ENCODE results near the gene MIS18A.

MIS18A gene

DNA sequence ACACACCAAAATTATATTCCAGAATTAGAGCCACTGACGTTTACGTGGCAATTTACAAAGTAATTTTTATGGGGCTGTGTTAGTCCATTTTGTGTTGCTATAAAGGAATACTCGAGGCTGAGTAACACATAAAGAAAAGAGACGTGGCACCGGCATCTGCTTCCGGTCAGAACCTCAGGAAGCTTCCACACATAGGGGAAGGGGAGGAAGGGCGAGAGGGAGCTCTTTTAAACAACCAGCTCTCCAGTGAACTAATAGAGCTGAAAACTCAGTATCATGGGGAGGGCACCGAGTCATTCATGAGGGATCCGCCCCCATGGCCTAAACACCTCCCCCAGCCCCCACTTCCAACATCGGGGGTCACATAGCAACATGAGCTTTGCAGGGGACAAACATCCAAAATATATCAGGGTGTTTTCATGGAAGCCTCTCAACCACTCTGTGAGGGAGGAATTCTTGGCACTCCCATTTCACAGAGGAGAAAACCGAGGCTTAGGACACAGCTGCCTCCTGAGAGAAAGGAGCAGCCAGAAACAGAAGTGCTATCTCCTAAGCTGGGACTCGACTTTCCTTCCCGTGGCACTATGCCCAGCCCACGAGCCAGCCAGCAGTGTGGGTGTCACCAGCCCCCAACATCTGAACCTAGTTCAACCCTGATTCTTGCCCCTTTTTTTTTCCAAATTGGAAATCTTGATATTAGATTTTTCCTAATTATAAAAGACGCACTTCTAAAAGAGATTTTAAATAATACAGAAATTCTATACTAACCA, 29.2 kb downstream of the MIS18A start:
- DNase-seq = no peak

DNA sequence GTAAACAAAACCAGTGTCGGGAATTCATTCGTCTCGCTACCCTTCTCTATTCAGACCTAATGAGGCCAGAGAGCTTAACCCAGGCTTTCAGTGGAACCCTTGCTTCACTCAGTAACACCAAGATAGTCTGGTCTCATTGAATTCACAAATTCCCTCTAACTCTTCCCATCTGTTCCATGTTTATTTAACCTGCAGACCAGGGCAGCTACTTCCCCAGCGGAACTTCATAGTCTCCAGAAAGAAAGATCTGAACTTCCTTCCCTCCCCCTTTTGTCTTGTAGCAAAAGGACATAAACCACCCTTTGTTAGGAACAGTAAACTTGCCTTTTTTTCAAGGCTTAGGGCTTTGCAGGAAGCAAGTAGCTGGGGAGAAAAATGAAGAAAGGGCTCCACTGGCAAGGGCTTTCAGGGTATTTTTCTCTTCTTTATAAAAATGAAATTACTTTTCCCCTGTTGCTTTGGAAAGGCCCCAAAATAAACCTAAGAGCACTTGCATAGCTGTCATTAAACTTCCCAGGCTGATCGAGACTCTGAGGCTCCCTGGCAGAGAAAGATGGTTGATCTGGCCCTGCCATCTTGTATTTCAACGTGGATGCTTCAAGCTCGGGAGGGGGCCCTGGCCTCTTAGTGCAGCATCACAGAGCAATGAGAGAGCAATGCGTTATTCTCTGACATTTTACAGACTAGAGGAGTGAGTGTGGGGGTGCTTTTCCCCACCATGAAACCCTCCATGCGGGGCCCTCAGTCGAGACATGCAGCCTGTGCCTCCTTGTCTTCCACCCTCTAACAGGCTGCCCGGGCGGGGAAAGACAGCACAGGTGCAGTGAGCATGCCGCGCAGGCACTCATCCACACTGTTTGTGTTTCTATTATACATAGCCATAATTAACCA, 30.0 kb downstream of the MIS18A start:
- DNase-seq = peak in 1 of 2 experiments; percentile 7

DNA sequence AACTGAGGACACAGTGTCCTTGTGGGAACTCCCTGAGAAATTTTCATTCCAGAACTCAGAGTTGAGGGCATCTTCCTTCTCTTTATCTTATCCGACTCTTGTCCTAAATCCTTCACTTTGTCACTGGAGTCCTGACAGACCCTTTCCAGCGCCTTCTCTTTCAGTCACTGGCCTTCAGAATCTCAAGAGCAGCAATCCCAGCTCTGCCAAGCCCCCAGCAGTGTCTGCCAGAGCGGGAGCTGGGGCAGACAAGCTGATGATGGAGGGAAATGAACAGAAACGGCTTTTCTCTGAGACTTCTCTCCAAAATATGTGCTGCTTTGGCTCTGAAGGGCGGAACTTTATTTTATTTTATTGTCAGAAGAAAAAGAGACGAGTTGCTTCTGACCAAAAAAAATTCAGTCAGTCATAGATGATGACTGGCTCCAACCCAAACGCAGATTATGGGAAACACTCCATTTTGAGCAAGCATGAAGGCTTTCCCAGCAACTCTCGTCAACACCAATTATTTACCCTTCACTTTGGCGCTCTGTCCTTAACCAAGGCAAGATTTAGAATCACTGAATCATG, 32.2 kb downstream of the MIS18A start:
- DNase-seq = no peak

DNA sequence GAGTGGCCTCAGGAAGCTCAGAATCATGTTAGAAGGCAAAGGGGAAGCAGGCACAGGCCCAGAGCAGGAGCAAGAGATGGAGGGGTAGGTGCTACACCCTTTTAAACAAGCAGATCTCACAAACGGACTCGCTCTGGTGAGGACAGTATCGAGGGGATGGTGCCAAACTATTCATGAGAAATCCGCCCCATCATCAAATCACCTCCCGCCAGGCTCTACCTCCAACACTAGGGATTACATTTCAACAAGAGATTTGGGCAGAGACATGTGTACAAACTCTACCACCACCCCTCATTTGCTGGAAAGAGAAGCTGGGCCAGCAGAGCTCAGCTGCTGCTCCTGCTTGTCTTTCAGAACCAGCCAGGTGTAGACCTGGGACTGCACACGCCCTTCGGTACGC, 32.9 kb downstream of the MIS18A start:
- DNase-seq = no peak

DNA sequence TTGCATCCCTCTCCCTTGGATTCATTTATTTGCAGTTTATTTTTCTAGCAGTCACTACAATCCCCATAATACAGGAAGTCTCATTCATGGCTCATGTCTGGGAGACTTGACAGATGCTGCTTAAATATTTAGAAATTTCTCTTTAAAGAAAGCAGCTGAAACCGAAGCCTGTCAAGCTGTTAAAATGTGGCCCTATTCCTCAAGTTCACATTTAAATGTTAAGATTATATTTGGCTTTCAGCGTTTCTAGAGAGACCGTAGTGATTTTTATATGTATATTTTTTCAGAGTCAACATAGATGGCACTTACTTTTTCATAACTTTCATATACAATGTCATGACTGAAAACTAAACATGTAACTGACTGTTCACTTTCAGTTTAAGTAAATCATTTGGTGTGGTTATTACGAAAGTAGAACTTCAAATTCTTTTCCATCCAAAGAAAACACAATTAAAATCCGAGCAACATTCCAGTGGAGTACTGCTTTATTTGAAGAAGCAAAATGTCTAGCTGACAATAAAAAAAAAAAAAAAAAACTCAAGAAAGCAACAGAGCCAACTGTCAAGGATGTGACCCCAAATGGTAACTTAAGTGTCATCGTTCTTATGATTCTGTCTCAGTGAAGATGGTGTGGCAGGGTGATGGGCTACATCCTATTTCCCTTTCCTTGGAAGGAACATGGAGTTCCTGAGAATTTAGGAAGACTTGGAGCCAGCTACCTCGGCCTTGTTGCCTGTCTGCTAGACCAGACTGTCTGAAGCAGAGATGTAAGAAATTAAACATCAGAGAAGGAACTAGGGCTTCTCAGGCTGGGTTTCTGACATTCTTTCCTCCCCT, 37.8 kb downstream of the MIS18A start:
- no peak for DNase-seq

DNA sequence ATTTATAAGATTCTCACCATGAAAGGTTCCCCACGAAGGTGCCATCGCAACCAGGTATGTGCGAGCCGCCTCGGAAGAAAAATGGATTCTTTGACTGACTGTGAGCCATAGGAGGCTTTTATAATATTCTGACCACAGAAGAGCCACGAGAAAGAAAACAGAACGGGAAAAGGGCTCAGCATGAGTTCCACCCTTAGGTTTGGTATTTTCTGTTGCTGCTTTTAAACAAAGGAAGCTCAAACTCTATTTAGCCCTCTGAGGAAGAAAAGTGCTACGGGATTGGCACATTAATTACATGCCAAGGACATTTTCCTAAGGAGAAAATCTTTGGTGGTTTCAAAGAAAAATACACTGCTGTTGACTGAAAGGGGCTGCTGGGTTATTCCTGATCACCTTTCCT, 39.3 kb downstream of the MIS18A start:
- no peak for DNase-seq

DNA sequence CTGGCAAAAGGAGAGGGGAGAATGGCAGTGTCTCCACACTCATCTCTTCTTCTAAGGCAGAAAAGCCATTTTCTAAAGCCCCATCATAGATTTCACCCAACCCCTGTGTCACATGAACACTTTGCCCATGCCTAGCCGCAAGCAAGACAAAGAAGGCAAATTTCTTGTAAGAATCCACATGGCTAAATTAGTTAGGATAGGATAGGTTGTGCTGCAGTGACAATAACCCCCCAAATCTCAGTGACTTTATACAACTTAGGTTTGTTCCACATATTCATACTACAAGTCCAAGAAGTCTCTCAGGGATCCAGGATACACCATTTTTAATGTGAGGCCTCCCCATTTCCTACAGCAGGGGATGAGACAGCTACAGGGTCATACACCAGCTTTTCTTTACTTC, 40.8 kb downstream of the MIS18A start:
- no peak for DNase-seq

DNA sequence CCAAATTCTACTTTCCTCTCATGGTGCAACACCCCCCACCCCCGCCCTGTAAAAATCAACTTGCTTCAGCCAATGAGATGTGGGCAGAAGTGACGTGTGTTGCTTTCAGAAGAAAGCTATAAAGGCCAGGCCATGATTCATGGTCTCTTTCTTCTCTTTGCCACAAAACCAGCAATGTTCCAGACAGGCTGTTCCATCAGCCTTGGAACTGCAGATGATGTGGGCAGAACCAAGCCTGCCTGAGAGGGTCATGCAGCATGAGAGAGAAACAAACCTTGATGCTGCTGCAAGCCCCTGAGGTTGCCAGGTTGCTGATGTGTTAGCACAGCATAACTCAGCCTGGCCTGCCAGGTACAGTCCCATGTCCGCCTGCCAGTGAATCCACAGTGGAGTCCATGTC, 41.8 kb downstream of the MIS18A start:
- no peak for DNase-seq

DNA sequence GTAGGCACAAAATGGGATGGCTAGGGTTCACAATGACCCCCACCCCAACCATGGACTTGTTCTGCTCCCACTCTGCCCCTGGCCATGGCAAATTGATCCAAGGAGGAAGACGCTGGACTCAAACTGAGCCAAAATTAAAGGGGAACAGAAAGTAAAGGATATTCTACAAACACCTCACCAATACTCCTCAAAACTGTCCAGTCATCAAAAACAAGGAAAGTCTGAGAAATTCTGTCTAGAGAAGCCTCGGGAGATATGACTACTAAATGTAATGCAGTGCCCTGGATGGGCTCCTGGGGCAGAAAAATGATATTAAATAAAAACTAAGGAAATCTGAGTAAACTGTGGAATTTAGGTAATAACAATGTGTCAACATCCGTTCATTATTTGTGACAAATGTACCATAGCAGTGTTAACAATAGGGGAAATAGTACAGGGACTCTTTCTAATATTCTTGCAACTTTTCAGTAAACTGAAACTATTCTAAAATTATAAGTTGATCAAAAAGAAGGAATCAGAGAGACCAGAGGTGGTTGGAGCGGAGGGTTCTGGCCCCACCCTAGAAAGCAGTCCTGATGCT, 45.0 kb downstream of the MIS18A start:
- DNase-seq = no peak

DNA sequence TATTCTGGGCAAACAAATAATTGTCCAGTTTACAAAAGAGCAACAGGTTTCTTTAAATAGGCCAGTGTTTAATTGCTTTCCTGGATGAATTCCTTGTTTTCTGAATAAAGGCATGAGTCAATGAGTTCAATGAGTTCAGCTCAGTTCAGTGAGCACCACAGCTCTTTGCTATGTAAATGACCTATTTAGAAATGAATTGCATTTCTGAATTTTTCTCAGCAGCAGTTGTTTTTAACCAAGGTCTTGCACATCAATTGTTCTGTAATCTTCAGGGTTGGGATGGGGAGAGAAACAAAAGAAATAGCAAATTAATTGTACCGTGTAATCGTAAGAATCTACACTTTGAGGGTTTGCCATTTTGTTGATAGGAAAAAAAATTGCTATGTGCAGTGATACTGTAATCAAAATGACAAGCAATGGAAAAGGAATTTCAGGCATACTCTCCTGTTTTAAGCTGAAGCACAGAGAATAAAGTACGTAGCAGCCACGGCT, 45.7 kb downstream of the MIS18A start:
- no peak for DNase-seq

DNA sequence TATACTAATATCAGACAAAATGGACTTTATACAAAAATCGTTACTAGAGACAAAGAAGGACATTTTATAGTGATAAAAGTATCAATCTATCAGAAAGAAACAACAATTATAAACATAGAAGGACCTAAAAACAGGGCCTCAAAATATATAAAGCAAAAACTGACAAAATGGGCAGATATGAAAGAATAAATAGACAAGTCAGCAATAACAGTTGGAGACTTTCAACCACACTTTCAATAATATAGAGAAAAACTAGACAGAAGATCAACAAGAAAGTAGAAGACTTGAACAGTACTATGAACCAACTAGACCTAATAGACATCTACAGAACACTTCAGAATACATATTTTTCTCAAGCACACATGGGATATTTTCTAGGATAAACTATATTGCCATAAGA, 52.4 kb downstream of the MIS18A start:
- no peak for DNase-seq

Data from SHP77 (cell line).